GM19324 (cell line): Measurements from ENCODE around the gene KLHL33.

ENCODE experiments used
- ATAC-seq: cut with Tn5 transposase; IDR thresholded peaks from one replicate; pipeline ENCODE4 v1.9.1; 2021; ENCODE audit warnings: mild to moderate bottlenecking, moderate library complexity; ENCODE audit not compliant: unreplicated experiment, low FRiP score

KLHL33 gene

DNA sequence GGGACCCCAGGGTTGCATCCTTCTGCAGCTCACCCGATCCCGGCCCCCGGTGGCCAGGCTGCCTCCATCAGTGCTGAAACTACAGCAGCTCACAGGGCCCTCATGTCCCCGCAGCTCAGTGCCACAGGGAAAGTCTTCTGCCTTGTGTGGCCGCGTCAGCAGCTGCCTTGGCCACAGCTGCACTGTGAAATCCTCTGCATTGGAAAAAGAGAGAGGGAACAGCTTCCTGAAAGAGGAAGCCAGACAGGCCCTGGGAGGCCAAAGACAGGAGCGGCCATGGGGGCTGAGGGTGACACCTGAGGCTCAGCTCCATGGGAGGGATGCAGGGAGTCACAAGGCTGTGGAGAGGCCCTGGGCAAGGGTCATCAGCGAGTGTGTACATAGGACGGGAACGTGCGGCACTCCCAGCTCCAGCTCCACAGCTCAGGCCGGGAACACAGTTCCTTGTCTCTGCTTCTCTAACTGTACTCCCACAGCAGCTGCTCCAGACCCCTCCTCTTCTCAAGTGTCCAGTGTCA, 59.8 kb downstream of the KLHL33 start:
- ATAC-seq, result no peak
